NCI-H748 (cell line): ENCODE data around the gene MT1G.
"Not testable (repeated sequence)": the region's sequence is repeated elsewhere in the genome, so short reads cannot be mapped to it uniquely, and the experiment has no call there.

Experiments used
- DNase-seq: peaks from one replicate; lab custom pipeline; 2025; ENCODE audit not compliant: unreplicated experiment; lab: John Stamatoyannopoulos, UW

MT1G gene

DNA sequence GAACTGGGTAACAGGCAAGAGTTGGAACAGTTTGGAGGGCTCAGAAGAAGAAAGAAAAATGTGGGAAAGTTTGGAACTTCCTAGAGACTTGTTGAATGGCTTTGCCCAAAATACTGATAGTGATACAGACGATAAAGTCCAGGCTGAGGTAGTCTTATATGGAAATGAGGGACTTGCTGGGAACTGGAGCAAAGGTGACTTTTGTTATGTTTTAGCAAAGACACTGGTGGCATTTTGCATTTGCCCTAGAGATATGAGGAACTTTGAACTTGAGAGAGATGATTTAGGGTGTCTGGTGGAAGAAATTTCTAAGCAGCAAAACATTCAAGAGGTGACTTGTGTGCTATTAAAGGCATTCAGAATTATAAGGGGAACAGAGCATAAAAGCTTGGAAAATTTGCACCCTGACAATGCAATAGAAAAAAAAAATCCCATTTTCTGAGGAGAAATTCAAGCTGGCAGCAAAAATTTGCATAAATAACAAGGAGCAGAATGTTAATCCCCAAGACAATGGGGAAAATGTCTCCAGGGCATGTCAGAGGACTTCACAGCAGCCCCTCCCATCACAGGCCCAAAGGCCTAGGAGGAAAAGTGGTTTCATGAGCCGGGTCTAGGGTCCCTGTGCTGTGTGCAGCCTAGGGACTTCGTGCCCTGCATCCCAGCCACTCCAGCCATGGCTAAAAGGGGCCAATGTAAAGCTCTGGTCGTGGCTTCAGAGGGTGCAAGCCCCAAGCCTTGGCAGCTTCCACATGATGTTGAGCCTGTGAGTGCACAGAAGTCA is 46.0 kb downstream of the MT1G start:
- not testable (repeated sequence) for DNase-seq

DNA sequence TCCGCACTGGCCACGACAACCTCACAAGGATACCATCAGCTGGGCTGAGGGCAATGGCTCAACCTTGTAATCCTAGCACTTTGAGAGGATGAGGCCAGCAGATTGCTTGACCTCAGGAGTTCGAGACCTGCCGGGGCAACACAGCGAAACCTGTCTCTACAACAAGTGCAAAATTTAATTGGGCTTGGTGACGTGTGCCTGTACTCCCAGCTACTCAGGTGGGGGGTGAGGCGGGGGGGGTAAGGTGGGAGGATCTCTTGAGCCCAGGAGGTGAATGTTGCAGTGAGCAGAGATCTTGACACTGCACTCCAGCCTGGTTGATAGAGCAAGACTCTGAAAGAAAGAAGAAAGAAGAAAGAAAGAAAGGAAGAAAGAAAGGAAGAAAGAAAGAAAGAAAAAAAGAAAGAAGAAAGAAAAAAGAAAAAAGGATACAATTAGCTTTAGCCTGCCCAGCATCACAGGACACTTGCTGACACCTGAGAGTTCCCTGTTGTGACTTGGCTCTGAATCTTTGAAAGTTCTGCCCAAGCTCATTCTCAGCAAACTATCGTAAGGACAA is 47.4 kb downstream of the MT1G start:
- no peak for DNase-seq

DNA sequence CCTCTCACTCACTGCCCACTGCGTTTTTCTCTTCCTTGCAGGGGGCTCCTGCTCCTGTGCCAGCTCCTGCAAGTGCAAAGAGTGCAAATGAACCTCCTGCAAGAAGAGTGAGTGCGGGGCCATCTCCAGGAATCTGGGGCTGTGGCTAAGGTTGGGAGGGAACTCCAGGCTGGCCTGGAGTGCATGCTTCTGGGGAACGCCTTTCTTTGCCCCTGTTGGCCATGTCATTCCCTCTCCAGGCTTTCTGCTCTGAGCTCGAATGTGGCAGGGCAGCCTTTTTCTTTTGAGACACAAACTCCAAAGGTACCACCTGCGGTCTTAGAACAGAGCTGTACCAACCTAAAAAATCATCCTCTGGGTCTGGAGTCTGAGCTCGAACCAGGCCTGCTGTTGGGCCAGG is 49.7 kb downstream of the MT1G start:
- no peak for DNase-seq

DNA sequence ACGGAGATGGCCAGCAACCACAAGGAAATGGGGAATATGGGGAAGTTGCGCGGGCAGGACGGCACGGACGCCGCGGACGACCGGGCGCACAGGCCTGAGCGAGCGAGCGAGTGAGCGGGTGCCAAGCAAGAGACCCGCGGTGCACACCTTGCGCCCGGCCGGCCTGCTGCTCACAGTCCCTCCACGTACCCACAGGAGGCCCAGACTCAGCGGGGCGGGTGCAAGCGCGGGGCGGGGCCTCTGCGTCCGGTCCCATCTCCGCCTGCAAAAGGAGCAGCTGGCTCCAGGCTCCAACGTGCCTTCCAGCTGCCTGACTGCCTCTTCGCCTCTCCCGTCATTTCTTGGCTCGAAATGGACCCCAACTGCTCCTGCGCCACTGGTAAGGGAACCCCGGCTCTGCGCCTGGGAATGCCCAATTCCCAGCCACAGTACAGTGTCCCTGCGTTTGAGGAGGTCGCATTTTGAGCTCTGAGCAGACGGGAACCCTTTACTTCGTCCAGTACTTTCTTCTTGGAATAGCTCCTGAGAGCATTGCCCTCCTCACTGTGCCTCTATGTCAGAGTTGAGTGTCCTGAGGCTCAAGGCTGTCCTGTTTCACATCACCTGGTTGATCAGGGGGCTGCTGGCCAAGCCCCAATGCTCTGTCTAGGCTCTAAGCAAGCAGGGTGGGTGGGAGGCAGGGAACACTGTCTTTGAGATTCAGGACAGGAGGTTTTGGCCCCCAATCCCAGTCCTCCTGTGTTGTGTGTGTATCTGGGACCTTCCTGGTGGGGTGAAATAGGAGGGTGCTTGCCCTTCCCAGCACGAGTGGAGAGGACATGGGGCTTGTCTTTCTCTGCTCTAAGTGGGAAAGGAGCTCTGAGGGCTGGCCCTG is 50.4 kb downstream of the MT1G start:
- no peak for DNase-seq
